HG03066 (cell line): ENCODE results near the gene CXorf65.

ENCODE experiments used
- ATAC-seq: cut with Tn5 transposase; IDR thresholded peaks from one replicate; pipeline ENCODE4 v1.9.1; 2021; ENCODE audit warnings: low read depth; ENCODE audit not compliant: unreplicated experiment

CXorf65 gene

DNA sequence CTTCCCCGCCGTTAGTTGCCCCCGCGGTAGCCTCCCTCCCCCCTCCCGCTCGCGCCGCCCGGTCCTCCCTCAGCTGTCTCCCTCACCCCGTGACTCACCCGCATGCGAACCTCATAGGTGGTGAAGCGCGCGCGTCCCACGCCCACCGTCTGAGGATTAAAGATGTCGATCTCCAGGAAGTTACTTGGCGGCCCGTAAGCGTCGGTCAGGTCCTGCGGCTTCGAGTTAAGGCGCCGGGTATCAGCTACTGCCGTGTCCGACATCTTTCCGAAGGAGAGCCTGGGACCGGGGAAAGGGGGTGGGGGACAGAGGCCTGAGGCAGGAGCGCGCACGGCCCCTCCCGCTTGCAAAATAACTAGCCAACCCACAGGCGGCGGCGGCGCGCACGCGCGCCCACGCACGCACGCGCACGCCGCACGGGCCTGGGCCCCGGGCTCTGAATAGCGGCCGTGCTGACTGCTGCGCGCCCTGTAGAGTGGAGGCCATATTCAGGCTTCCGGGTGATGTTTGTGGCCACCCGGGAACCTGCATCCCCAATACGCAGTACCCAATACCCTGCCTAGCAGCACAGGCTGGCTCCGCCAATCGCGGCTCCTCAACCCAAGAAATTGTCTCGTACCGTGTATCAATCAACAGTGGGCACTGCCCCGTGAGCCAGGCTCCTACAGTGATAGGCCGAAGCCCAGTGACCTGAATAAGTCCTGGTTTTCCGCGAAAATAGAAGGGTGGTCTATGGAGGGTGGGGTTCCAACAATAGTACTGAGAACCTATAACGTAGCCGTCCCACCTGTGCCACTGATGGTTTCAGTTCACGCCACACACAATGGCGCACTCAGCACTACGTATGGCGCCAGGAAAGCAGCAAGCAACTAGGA is 38.3 kb downstream of the CXorf65 start, which contains the start of gene SNX12:
TSS of gene SNX12 (minus strand) at position 291 of the 875 bp plus-strand sequence. CDS start at position 263, 28 bp downstream.
- ATAC-seq, result peak; percentile 94

GRCh38 chrX:71067712-71068043 is 38.9 kb downstream of the CXorf65 start:
- ATAC-seq, result peak; percentile 4

DNA sequence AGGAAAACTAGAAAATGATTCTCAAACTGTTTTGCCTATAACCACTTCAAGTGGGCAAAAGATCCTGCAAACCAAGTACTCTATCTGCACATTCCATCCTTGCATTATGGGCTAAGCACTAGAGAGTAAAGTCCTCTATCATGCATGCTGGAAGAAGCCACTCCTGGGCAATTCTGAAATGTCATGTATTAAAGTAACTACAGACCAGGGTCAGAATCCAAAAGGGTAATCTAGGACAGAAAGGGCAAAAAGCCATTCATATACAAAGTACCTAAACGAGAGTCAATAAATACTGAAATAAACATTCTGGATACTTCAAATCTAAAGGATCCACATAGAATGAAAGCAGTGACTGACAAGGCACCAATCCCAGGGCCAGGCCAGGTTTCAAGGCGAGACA is 39.5 kb downstream of the CXorf65 start:
- ATAC-seq, result no peak

DNA sequence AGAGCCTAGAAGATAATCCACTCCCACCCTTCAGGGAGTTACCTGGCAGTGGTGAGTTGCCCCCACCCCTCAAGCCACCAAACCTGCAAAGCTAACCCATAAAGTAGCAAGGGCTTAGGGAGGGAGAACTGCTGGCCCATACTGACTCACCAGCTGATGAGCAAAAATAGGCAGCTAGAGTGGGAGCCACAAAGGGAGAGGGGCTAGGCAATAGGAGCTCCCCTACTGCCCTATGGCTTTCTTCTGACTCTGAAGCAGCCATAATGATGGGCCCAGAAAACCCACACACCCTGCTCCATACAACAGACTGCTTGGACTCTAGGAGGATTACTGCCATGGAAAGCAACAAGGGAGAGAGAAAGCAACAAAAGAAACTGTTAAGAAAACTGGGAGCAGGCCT is 46.4 kb downstream of the CXorf65 start:
- ATAC-seq, result no peak

DNA sequence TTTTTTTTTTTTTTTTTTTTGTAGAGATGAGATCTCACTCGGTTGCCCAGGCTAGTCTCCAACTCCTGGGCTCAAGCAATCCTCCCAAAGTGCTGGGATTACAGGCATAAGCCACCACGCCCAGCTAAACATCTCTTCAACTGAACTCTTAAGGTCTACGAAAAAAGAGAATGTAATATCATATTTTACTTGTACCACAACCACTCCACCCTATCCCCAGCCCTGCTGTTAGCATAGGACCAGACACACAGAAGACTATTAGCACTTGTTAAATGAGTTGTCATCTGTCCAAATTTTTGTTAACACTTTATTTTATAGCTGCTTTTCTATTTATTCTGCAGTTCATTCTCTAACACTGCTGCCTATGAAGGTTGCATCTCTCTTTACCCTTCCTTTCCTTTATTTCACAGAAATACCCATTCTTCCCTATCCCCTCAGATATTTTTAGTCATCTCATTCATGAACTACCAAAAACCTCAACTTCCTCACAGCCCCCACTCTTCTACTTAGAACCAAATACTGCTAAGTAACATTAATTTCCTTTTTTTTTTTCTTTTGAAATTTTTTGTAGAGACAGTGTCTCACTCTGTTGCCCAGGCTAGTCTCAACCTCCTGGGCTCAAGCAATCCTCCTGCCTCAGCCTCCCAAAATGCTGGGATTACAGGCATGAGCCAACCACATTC is 48.6 kb downstream of the CXorf65 start:
- ATAC-seq, result no peak

DNA sequence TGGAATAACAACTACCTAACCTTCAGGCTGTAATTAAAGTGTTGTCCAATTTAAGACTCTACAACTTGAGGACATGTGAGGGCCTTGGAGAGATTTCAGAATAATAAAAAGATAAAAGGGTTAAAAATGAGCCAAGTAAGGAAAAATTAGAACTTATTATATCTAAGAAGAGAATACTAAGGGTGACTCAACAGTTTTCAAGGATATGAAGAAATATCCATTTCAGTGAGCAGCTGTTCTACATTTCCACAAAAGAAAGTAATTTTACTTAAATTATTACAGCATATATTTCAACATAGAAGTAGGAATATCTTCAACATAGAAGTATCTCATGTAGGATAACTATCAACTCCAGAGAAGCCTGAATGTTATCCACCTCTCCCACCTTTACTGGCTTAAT is 49.7 kb downstream of the CXorf65 start:
- ATAC-seq, result no peak
